ENCODE data around the gene CHN2.

CHN2 gene

DNA sequence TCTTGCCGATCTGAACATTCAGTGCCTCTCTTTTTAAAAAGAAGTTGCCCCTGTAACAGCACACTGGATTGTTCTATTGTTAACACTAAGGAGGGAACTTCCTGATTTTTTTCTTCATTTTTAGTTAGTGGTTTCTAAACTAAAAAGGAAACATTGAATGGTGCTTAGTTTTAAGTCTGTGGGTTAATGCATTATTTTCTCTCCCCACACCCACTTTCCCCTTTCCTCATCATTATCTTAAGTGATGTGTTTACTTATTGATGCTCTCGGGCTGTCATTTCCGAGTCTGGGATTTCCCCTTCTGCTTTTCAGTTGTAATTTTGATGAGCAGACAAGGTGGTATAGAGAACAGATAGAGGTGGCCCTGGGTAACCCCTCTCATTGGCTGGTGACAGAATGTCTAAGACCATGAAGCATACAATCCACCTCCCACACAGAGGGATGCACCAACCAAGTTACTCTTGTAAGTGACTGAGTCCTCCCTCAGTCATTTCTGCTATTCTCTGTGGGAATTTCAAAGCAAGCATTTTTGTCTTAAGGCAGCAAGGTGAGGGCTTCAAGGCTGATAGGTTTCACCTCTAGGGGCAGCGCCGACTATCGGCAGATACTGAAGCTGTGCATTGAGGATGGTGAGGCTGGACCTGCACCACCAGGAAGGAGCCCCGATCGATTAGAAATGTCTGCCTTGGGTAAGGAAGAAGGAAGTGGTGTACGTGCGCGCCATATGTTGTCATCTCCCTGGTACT, 49.5 kb downstream of the CHN2 start:
- no peak overlapping the region for H3K27ac ChIP-seq (ENCODE audit: low read depth, low read length)
- H3K36me3 ChIP-seq (ENCODE audit: control insufficient read depth, insufficient read depth, low read length), result no peaks in the 10 kb centered on the region
- H3K4me1 ChIP-seq (ENCODE audit: control insufficient read depth, insufficient read depth, low read length), result peaks cover 14% of the 10 kb centered on the region

GRCh38 chr7:29247224-29247962, 52.8 kb downstream of the CHN2 start:
- Histone ChIP-seq H3K27me3 (ENCODE audit: control insufficient read depth, insufficient read depth, low read length) (no peaks in the 10 kb centered on the region), H3K9ac (ENCODE audit: low read depth, low read length) (no peak overlapping the region), H3K36me3 (ENCODE audit: control insufficient read depth, insufficient read depth, low read length) (no peaks in the 10 kb centered on the region), H3K27ac (ENCODE audit: low read depth, low read length) (no peak overlapping the region), H3K9me3 (ENCODE audit: control insufficient read depth, insufficient read depth, low read length) (no peaks in the 10 kb centered on the region), H3K4me1 (ENCODE audit: control insufficient read depth, insufficient read depth, low read length) (peaks cover 14% of the 10 kb centered on the region), H3K4me3 (ENCODE audit: low read depth, low read length) (no peak overlapping the region)

More for the DNA sequence above, 49.5 kb downstream of the CHN2 start:
- no peaks in the 10 kb centered on the region for H3K9me3 ChIP-seq (ENCODE audit: control insufficient read depth, insufficient read depth, low read length)
- no peak overlapping the region for H3K9ac ChIP-seq (ENCODE audit: low read depth, low read length)
- no peaks in the 10 kb centered on the region for H3K27me3 ChIP-seq (ENCODE audit: control insufficient read depth, insufficient read depth, low read length)
- H3K4me3 ChIP-seq (ENCODE audit: low read depth, low read length), result no peak overlapping the region

- H3K27ac ChIP-seq (ENCODE audit: low read depth, low read length), result no peak overlapping the region
- H3K36me3 ChIP-seq (ENCODE audit: control insufficient read depth, insufficient read depth, low read length), result no peaks in the 10 kb centered on the region
- H3K4me1 ChIP-seq (ENCODE audit: control insufficient read depth, insufficient read depth, low read length), result peaks cover 14% of the 10 kb centered on the region
- no peak overlapping the region for H3K4me3 ChIP-seq (ENCODE audit: low read depth, low read length)
- no peaks in the 10 kb centered on the region for H3K9me3 ChIP-seq (ENCODE audit: control insufficient read depth, insufficient read depth, low read length)
- no peaks in the 10 kb centered on the region for H3K27me3 ChIP-seq (ENCODE audit: control insufficient read depth, insufficient read depth, low read length)
- H3K9ac ChIP-seq (ENCODE audit: low read depth, low read length), result no peak overlapping the region
Measured at GRCh38 chr7:29247963-29248236, 53.3 kb downstream of the CHN2 start.

GRCh38 chr7:29248713-29249382, 54.3 kb downstream of the CHN2 start:
- Histone ChIP-seq H3K27me3 (ENCODE audit: control insufficient read depth, insufficient read depth, low read length) (no peaks in the 10 kb centered on the region), H3K4me1 (ENCODE audit: control insufficient read depth, insufficient read depth, low read length) (peaks cover 4% of the 10 kb centered on the region), H3K36me3 (ENCODE audit: control insufficient read depth, insufficient read depth, low read length) (no peaks in the 10 kb centered on the region), H3K4me3 (ENCODE audit: low read depth, low read length) (no peak overlapping the region), H3K9ac (ENCODE audit: low read depth, low read length) (no peak overlapping the region), H3K27ac (ENCODE audit: low read depth, low read length) (no peak overlapping the region), H3K9me3 (ENCODE audit: control insufficient read depth, insufficient read depth, low read length) (no peaks in the 10 kb centered on the region)

GRCh38 chr7:29249383-29249750, 54.8 kb downstream of the CHN2 start:
- no peak overlapping the region for H3K27ac ChIP-seq (ENCODE audit: low read depth, low read length)
- H3K27me3 ChIP-seq (ENCODE audit: control insufficient read depth, insufficient read depth, low read length), result no peaks in the 10 kb centered on the region

GRCh38 chr7:29249860-29250259, 55.3 kb downstream of the CHN2 start:
- no peaks in the 10 kb centered on the region for H3K27me3 ChIP-seq (ENCODE audit: control insufficient read depth, insufficient read depth, low read length)
- no peak overlapping the region for H3K9ac ChIP-seq (ENCODE audit: low read depth, low read length)
- H3K9me3 ChIP-seq (ENCODE audit: control insufficient read depth, insufficient read depth, low read length), result no peaks in the 10 kb centered on the region
- H3K4me1 ChIP-seq (ENCODE audit: control insufficient read depth, insufficient read depth, low read length), result 0 out of 2 replicates have a peak, but pooled peaks cover 2% of the 10 kb centered on the region
- H3K27ac ChIP-seq (ENCODE audit: low read depth, low read length), result no peak overlapping the region
- H3K4me3 ChIP-seq (ENCODE audit: low read depth, low read length), result no peak overlapping the region
- H3K36me3 ChIP-seq (ENCODE audit: control insufficient read depth, insufficient read depth, low read length), result no peaks in the 10 kb centered on the region

More at GRCh38 chr7:29249383-29249750, 54.8 kb downstream of the CHN2 start:
- no peak overlapping the region for H3K4me3 ChIP-seq (ENCODE audit: low read depth, low read length)
- H3K36me3 ChIP-seq (ENCODE audit: control insufficient read depth, insufficient read depth, low read length), result no peaks in the 10 kb centered on the region
- H3K9me3 ChIP-seq (ENCODE audit: control insufficient read depth, insufficient read depth, low read length), result no peaks in the 10 kb centered on the region
- H3K4me1 ChIP-seq (ENCODE audit: control insufficient read depth, insufficient read depth, low read length), result no peaks in the 10 kb centered on the region
- no peak overlapping the region for H3K9ac ChIP-seq (ENCODE audit: low read depth, low read length)

DNA sequence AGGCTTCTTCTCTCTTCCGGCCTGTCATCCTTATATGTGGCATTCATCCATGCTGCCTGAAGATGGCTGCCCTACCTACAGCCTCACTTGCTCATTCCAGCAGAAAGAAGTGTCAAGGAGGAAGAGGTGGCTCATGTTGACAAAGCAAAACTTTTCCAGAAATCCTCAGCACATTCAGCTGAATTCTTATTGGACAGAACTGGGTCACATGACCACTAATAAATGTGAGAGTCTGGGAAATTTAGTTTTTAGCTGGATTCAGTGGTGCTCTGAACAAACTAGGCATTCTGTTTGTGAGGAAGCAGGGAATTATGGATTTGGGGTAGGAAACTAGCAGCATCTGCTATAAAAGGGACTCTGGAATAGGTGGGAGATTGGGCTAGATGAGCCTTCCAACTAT, 58.6 kb downstream of the CHN2 start:
- Histone ChIP-seq H3K9ac (ENCODE audit: low read depth, low read length) (no peak overlapping the region), H3K27me3 (ENCODE audit: control insufficient read depth, insufficient read depth, low read length) (no peaks in the 10 kb centered on the region), H3K36me3 (ENCODE audit: control insufficient read depth, insufficient read depth, low read length) (no peaks in the 10 kb centered on the region), H3K9me3 (ENCODE audit: control insufficient read depth, insufficient read depth, low read length) (no peaks in the 10 kb centered on the region), H3K4me3 (ENCODE audit: low read depth, low read length) (no peak overlapping the region), H3K27ac (ENCODE audit: low read depth, low read length) (no peak overlapping the region), H3K4me1 (ENCODE audit: control insufficient read depth, insufficient read depth, low read length) (0 out of 2 replicates have a peak, but pooled peaks cover 4% of the 10 kb centered on the region)

- Histone ChIP-seq H3K9me3 (ENCODE audit: control insufficient read depth, insufficient read depth, low read length) (no peaks in the 10 kb centered on the region), H3K27ac (ENCODE audit: low read depth, low read length) (no peak overlapping the region), H3K27me3 (ENCODE audit: control insufficient read depth, insufficient read depth, low read length) (no peaks in the 10 kb centered on the region), H3K4me3 (ENCODE audit: low read depth, low read length) (no peak overlapping the region), H3K36me3 (ENCODE audit: control insufficient read depth, insufficient read depth, low read length) (no peaks in the 10 kb centered on the region), H3K9ac (ENCODE audit: low read depth, low read length) (no peak overlapping the region), H3K4me1 (ENCODE audit: control insufficient read depth, insufficient read depth, low read length) (0 out of 2 replicates have a peak, but pooled peaks cover 4% of the 10 kb centered on the region)
Measured at GRCh38 chr7:29254591-29254990, 60.0 kb downstream of the CHN2 start.

GRCh38 chr7:29255199-29255878, 60.8 kb downstream of the CHN2 start:
- no peaks in the 10 kb centered on the region for H3K27me3 ChIP-seq (ENCODE audit: control insufficient read depth, insufficient read depth, low read length)
- 0 out of 2 replicates have a peak, but pooled peaks cover 4% of the 10 kb centered on the region for H3K4me1 ChIP-seq (ENCODE audit: control insufficient read depth, insufficient read depth, low read length)
- H3K4me3 ChIP-seq (ENCODE audit: low read depth, low read length), result no peak overlapping the region

GRCh38 chr7:29255906-29256692, 61.5 kb downstream of the CHN2 start:
- no peak overlapping the region for H3K27ac ChIP-seq (ENCODE audit: low read depth, low read length)

More at GRCh38 chr7:29255199-29255878, 60.8 kb downstream of the CHN2 start:
- no peaks in the 10 kb centered on the region for H3K36me3 ChIP-seq (ENCODE audit: control insufficient read depth, insufficient read depth, low read length)
- no peak overlapping the region for H3K27ac ChIP-seq (ENCODE audit: low read depth, low read length)
- H3K9ac ChIP-seq (ENCODE audit: low read depth, low read length), result no peak overlapping the region
- no peaks in the 10 kb centered on the region for H3K9me3 ChIP-seq (ENCODE audit: control insufficient read depth, insufficient read depth, low read length)

More at GRCh38 chr7:29255906-29256692, 61.5 kb downstream of the CHN2 start:
- Histone ChIP-seq H3K4me3 (ENCODE audit: low read depth, low read length) (no peak overlapping the region), H3K27me3 (ENCODE audit: control insufficient read depth, insufficient read depth, low read length) (no peaks in the 10 kb centered on the region), H3K9ac (ENCODE audit: low read depth, low read length) (no peak overlapping the region), H3K36me3 (ENCODE audit: control insufficient read depth, insufficient read depth, low read length) (no peaks in the 10 kb centered on the region), H3K4me1 (ENCODE audit: control insufficient read depth, insufficient read depth, low read length) (0 out of 2 replicates have a peak, but pooled peaks cover 4% of the 10 kb centered on the region), H3K9me3 (ENCODE audit: control insufficient read depth, insufficient read depth, low read length) (no peaks in the 10 kb centered on the region)

Data from HUES48 (cell line).